Motor neuron (in vitro differentiated cells): ENCODE results near the gene TSEN15. TPM values are rescaled to one million over a fixed set of nuclear protein-coding genes. Genes with fewer than 3 reads are reported as not detected.

Experiments used
- ATAC-seq, 8 experiments: fragments of 200-7000 bp; cut with Tn5 transposase; replicated peaks in 6 of 8; 2 replicates each; pipeline ENCODE4 v1.8.0; 2021; ENCODE audit warnings: mild to moderate bottlenecking in 8 of 8, moderate library complexity in 8 of 8
- H3K27ac ChIP-seq, 2 donors: fragments of 250-450 bp; sonication (Bioruptor Pico); 2 replicates each; pipeline ENCODE4 v1.9.0; 2021; ENCODE audit warnings: antibody characterized with exemption in 2 of 2, mild to moderate bottlenecking in 2 of 2, moderate library complexity in 1 of 2
- H3K4me1 ChIP-seq, 2 donors: fragments of 250-450 bp; sonication (Bioruptor Pico); replicated peaks in 1 of 2; 2 replicates each; pipeline ENCODE4 v1.6.1; 2021; ENCODE audit warnings: antibody characterized with exemption in 2 of 2, mild to moderate bottlenecking in 2 of 2, moderate library complexity in 1 of 2
- H3K4me3 ChIP-seq, 5 donors: fragments of 250-450 bp; sonication (Bioruptor Pico); 2 replicates each; pipeline ENCODE4 v1.9.0; 2021; ENCODE audit warnings: antibody characterized with exemption in 5 of 5, mild to moderate bottlenecking in 5 of 5, moderate library complexity in 4 of 5
- WGBS, 10 experiments: fragments of 450-650 bp; shearing (Covaris generic); methylation state at CpG; one replicate each; pipeline ENCODE4 v1.0.0; 2022; 5-methylcytosine and 5-hydroxymethylcytosine counted together
- in situ Hi-C, 9 experiments: fragments of 400-800 bp; cut with MboI; loops; one replicate each; pipeline ENCODE4 v1.15.0; 2021; ENCODE audit warnings: low sequenced_read_pairs in 9 of 9, low pct_unique_long_range_greater_than_20kb in 2 of 9; ENCODE audit not compliant: unreplicated experiment in 9 of 9
- total RNA-seq, 8 experiments: library from RNA; unstranded; fragments of 300-600 nt; gene quantifications; 2 replicates each; pipeline versions ENCODE4 v1.2.3 to v1.2.4, GENCODE V29; 2022

The TSEN15 gene
- total RNA-seq, 8 experiments from 2014 or later, result 23.2 to 63.6 (median 48.8) TPM

DNA sequence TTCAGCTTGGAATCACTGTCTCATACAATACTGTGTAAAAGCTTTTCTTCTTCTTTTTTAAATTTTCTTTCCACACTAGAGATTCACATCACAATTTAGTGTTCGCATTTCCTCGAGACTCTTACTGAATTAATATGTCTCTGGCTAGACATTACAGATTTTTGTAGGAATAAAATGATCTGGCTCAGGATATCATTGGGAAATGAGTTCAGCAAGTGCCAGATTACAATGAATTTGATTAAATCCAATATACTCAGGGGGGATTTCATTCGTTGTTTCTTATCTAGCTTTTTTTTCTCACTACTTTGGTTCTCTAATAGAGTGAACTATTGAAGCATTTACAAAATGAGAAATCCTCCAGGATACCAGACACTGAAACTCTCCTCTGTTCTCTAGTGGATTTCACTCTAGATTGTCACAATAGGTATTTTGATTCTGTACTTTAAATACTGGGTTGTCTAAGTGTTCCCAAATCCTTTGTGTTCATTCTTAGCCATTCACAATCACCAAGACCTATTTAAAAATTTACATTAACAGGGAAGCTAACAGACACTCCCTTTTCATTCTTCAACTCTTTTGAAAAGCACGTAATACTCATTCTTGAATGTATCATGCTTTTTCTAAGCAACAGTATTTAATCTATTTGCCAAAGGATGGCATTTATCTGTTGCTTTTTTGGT, 2.8 kb upstream of the TSEN15 start:
- no peak for ATAC-seq
- WGBS, 10 experiments, result 42 to 76% (median 62%) methylated on average over 3 to 4 of the region's 4 CpGs
- Histone ChIP-seq H3K27ac (no peak overlapping the region), H3K4me1 (peaks cover 12 to 30% of the 10 kb centered on the region in 2 donors), H3K4me3 (no peak overlapping the region)
- in situ Hi-C loops, result loop anchor here in 2 of 9 experiments (25.0 kb wide), 1 partner anchor 111 kb away; no protein-coding TSS in a partner anchor

DNA sequence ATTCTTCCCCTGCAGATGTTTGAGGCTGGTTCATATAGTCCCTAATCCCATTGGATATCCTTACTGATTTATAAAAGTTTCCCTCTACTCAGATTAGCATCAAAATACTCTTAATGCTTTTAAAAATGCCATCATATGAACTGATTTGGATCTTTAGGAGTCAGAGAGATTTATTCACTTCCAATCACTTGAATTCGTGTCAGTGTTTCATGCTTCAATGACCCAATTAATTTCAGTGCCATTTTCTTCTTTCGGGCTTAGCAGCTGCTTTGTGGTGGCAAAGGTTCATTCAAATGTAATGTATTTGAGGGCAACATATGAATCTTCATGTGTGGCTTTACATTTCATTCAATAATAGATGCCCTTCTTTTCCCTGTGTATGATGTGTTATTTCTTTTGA, 2.2 kb upstream of the TSEN15 start:
- no peak for ATAC-seq
- WGBS, 10 experiments, result 8 to 100% (median 49%) methylated on average over 1 to 2 of the region's 2 CpGs; no CpG with 5 or more reads in 1 of the 10 experiments
- H3K27ac ChIP-seq, result no peak overlapping the region
- H3K4me3 ChIP-seq, result no peak overlapping the region
- in situ Hi-C loops, result loop anchor here in 2 of 9 experiments (25.0 kb wide), 1 partner anchor 112 kb away; no protein-coding TSS in a partner anchor
- H3K4me1 ChIP-seq, result peaks cover 14 to 30% of the 10 kb centered on the region in 2 donors

DNA sequence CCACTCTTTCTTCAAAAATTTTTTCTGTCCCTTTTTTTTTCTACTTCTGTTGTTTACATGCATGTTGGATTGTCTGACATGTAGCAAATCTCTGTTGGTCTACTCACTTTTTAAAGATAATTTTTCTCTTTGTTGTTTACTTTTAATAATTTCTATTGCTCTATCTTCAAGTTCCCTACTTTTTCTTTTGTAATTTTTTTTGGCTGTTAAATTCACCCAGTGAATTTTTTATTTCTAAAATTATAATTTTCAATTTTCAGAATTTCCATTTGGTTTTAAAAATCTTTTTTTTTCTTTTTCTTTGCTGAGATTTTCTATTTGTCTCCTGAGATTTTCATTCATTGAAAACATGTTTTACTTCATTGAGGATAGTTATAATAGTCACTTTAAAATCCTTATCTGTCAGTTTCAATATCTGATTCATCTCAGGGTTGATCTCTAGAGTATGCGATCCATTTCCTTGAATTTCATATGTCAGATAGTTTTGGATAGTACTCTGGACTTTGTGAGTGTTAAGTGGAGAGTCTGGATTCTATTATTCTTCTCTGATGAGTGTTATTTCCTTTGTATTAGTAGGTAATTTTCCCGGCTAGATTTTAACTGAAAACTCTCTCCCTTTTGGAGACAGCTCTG, 1.6 kb upstream of the TSEN15 start:
- Histone ChIP-seq H3K4me1 (peaks cover 14 to 30% of the 10 kb centered on the region in 2 donors), H3K27ac (no peak overlapping the region), H3K4me3 (no peak overlapping the region)
- 13 to 100% (median 93%) methylated on average over 1 to 2 of the region's 2 CpGs for WGBS, 10 experiments
- no peak for ATAC-seq
- in situ Hi-C loops, result loop anchor here in 2 of 9 experiments (25.0 kb wide), 1 partner anchor 113 kb away; no protein-coding TSS in a partner anchor

GRCh38 chr1:184050636-184051035, 894 bp upstream of the TSEN15 start:
- in situ Hi-C loops, result no loop called here
- Histone ChIP-seq H3K27ac (peak overlapping the region; percentile 92 to 95), H3K4me3 (peak overlapping the region in 4 of 5 donors; percentile 78 to 93 (median 80)), H3K4me1 (peaks cover 14 to 30% of the 10 kb centered on the region in 2 donors)
- no peak for ATAC-seq

DNA sequence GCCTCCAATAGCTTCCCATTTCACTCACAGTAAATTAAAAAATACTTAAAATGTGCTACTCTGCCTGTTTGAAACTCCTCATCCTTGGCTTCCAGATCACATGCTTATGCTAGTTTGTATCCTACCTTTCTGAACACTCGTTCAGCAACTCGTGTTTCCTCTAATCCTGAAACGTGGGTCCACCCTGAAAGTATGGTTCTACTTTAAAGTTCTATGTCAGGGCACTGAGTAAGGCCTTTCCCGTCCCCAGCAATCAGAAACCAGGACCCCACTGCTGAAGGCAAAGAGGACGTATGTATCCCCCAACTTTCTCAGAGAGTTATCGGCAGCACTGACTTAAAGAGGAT, 419 bp upstream of the TSEN15 start:
- ATAC-seq, result peak; percentile 24 to 48 (median 34)
- Histone ChIP-seq H3K27ac (peak overlapping the region; percentile 92 to 95), H3K4me3 (peak overlapping the region; percentile 76 to 93 (median 79)), H3K4me1 (peaks cover 14 to 30% of the 10 kb centered on the region in 2 donors)
- in situ Hi-C loops, result no loop called here
- 0 to 20% (median 8%) methylated on average over 1 to 6 of the region's 6 CpGs for WGBS, 10 experiments

- 0 to 10% (median 2%) methylated on average over 3 to 7 of the region's 7 CpGs; no CpG with 5 or more reads in 3 of the 10 experiments for WGBS, 10 experiments
- in situ Hi-C loops, result no loop called here
- peak overlapping the region; percentile 92 to 95 for H3K27ac ChIP-seq
- peaks cover 21 to 30% of the 10 kb centered on the region in 2 donors for H3K4me1 ChIP-seq
- no peak for ATAC-seq
- peak overlapping the region; percentile 76 to 93 (median 79) for H3K4me3 ChIP-seq
Observed at GRCh38 chr1:184052194-184052559, 647 bp downstream of the TSEN15 start.

- WGBS, 10 experiments, result 20 to 82% (median 59%) methylated on average over 2 to 3 of the region's 3 CpGs
- in situ Hi-C loops, result no loop called here
- Histone ChIP-seq H3K4me1 (peaks cover 23 to 30% of the 10 kb centered on the region in 2 donors), H3K27ac (peak overlapping the region in 1 of 2 donors; percentile 4), H3K4me3 (peak overlapping the region; percentile 76 to 93 (median 79))
- no peak for ATAC-seq
Observed at GRCh38 chr1:184052750-184053149, 1.2 kb downstream of the TSEN15 start.

DNA sequence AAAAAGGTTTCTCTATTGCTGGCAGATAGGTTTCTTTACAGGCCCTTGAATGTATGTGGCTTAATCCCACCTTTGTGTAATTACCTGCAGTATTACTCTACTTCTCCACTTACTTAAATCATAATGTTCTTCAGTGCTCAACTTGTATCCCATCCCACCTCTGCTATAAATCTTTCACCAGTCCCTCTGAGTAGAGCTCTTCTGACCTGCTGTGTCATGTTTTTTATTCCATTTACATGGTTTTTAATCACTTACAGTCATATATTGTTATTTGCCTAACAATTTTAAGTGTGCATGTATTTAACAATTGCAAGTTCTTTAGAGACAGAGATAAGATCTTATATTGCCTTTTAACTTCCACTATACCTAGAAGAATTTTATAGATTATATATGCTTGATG, 2.4 kb downstream of the TSEN15 start:
- no peak overlapping the region for H3K4me3 ChIP-seq
- H3K27ac ChIP-seq, result no peak overlapping the region
- peaks cover 23 to 28% of the 10 kb centered on the region in 2 donors for H3K4me1 ChIP-seq
- in situ Hi-C loops, result no loop called here
- ATAC-seq, result no peak

DNA sequence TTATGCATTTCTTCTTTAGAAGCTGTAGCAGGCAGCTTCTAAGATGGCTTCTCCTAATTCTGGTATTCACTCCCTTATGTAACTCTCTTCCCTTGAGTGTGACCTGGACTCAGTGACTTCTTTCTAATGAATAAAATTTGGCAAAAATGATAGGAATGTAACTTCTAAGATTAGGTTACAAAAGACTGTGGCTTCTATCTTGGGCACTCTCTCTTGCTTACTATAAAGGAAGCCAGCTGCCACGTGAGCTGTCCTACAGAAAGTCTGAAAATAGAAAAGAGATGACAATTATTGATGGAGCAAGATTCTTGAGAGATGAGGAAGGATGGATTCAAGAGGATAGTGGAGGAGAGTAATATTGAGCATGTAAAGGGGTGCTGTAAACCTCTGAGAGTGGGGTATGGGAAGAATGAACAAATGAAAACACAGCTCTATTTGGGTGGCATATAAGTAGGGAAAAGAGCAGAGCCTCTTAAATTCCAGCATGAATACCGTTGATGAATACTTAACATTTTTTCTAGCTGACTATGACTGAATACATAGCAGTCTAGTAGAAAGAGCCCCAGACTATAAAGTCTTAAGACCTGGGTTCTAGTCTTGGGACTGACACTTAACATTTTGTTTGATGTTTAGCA, 5.5 kb downstream of the TSEN15 start:
- peak in 6 of 8 experiments; percentile 36 to 68 (median 59) for ATAC-seq
- peaks cover 24 to 29% of the 10 kb centered on the region in 2 donors for H3K4me1 ChIP-seq
- in situ Hi-C loops, result no loop called here
- H3K27ac ChIP-seq, result peak overlapping the region in 1 of 2 donors; percentile 6
- H3K4me3 ChIP-seq, result no peak overlapping the region
- 0 to 84% (median 50%) methylated on average over 1 to 2 of the region's 2 CpGs; no CpG with 5 or more reads in 1 of the 10 experiments for WGBS, 10 experiments

DNA sequence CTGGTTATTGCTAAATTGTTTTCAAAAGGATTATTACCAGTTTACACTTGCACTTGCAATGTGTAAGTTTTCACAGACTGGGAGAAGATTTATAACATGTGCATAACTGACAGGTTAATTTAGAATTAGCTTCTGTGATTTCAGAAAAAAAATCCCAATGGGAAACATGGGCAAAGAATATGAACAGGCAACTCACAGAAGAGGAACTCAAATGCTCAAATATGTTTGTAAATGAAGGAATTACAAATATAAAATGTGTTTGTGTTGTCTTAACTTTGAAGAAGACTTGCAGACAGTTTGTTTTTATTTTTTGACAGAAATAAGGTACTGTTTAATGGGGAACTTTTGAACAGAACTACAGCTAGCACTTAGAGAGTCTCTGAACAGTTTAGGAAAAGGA, 8.4 kb downstream of the TSEN15 start:
- H3K4me3 ChIP-seq, result no peak overlapping the region
- in situ Hi-C loops, result no loop called here
- no peak overlapping the region for H3K27ac ChIP-seq
- peaks cover 32 to 33% of the 10 kb centered on the region in 2 donors for H3K4me1 ChIP-seq
- no peak for ATAC-seq

DNA sequence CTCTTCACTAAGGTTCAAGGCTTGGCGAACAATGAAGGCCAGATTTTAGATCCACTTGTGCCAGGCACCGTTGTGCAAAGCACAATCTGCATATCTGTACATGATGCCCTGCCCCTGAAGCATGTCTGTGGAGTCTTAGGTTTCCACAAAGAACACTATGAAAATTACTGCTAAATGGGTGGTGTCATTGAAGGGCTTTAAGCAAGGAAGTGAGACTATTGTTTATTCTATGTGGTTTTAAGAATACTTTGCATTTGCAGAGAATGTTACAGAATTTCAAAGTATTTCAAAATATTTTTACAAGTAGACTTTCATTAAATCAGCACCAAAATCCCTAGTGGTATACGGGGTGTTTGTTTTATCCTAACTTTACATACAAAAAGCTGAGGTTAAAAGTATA, 8.8 kb downstream of the TSEN15 start:
- 0 to 84% (median 67%) methylated on average over 1 to 3 of the region's 3 CpGs; no CpG with 5 or more reads in 1 of the 10 experiments for WGBS, 10 experiments
- Histone ChIP-seq H3K27ac (no peak overlapping the region), H3K4me3 (no peak overlapping the region), H3K4me1 (peaks cover 32 to 33% of the 10 kb centered on the region in 2 donors)
- peak in 2 of 8 experiments; percentile 62 to 79 for ATAC-seq
- in situ Hi-C loops, result no loop called here

- H3K27ac ChIP-seq, result peak overlapping the region in 1 of 2 donors; percentile 42
- 0 to 33% (median 20%) methylated on average over 1 to 2 of the region's 2 CpGs; no CpG with 5 or more reads in 2 of the 10 experiments for WGBS, 10 experiments
- in situ Hi-C loops, result no loop called here
- peaks cover 32 to 33% of the 10 kb centered on the region in 2 donors for H3K4me1 ChIP-seq
- ATAC-seq, result peak in 6 of 8 experiments; percentile 29 to 75 (median 51)
- H3K4me3 ChIP-seq, result no peak overlapping the region
Observed at GRCh38 chr1:184061396-184062003, 10.0 kb downstream of the TSEN15 start.
